Loucy (cell line): ENCODE measurements around the gene PTPRN2.
"Not testable (repeated sequence)": the region's sequence is repeated elsewhere in the genome, so short reads cannot be mapped to it uniquely, and the experiment has no call there.

Experiments used
- H2AFZ ChIP-seq: fragments of 200-600 bp; sonication (generic); 2 replicates; pipeline ENCODE4 v1.6.0; 2016; ENCODE audit warnings: antibody characterized with exemption, mild to moderate bottlenecking, low read length, moderate library complexity
- H3F3A ChIP-seq: fragments of 200-600 bp; 2 replicates; pipeline ENCODE4 v1.6.0; 2016; ENCODE audit warnings: antibody characterized with exemption, low read depth, mild to moderate bottlenecking
- H3K27me3 ChIP-seq: fragments of 200-600 bp; sonication (generic); 2 replicates; pipeline ENCODE4 v1.6.1; 2014; ENCODE audit warnings: low read length, mild to moderate bottlenecking; ENCODE audit not compliant: insufficient read depth, poor library complexity, severe bottlenecking
- H3K36me3 ChIP-seq: fragments of 200-600 bp; sonication (generic); 2 replicates; pipeline ENCODE4 v1.6.1; 2016; ENCODE audit warnings: low read length; ENCODE audit not compliant: insufficient read depth
- H3K4me1 ChIP-seq: fragments of 200-600 bp; sonication (generic); 2 replicates; pipeline ENCODE4 v1.5.1; 2014; ENCODE audit warnings: low read length, mild to moderate bottlenecking; ENCODE audit not compliant: insufficient read depth, poor library complexity, severe bottlenecking
- H3K4me2 ChIP-seq: fragments of 200-600 bp; sonication (generic); 2 replicates; pipeline ENCODE4 v1.6.0; 2014; ENCODE audit warnings: antibody characterized with exemption, low read length, low read depth, mild to moderate bottlenecking; ENCODE audit not compliant: poor library complexity, severe bottlenecking
- H3K4me3 ChIP-seq: fragments of 200-600 bp; sonication (generic); 2 replicates; pipeline ENCODE4 v1.5.1; 2014; ENCODE audit warnings: low read length, mild to moderate bottlenecking, mixed read lengths; ENCODE audit not compliant: poor library complexity, severe bottlenecking
- H3K79me2 ChIP-seq: fragments of 200-600 bp; sonication (generic); 2 replicates; pipeline ENCODE4 v1.6.1; 2014; ENCODE audit warnings: low read length; ENCODE audit not compliant: insufficient read depth
- H3K9ac ChIP-seq: fragments of 200-600 bp; sonication (generic); 2 replicates; pipeline ENCODE4 v1.6.0; 2014; ENCODE audit warnings: mild to moderate bottlenecking, low read depth, low read length, moderate library complexity; ENCODE audit not compliant: poor library complexity, severe bottlenecking
- H3K9me2 ChIP-seq: fragments of 200-600 bp; sonication (generic); replicated peaks from 2 replicates; pipeline ENCODE4 v1.6.1; 2016; ENCODE audit warnings: low read depth, low read length, mixed read lengths
- H3K9me3 ChIP-seq: fragments of 200-600 bp; sonication (generic); 2 replicates; pipeline ENCODE4 v1.6.1; 2014; ENCODE audit warnings: mild to moderate bottlenecking, antibody characterized with exemption, low read length, low read depth; ENCODE audit not compliant: insufficient read depth
- H4K20me1 ChIP-seq: fragments of 200-600 bp; sonication (generic); 2 replicates; pipeline ENCODE4 v1.6.0; 2014; ENCODE audit warnings: antibody characterized with exemption, low read length, mild to moderate bottlenecking; ENCODE audit not compliant: insufficient read depth, poor library complexity, severe bottlenecking
- EZH2phosphoT487 ChIP-seq: fragments of 200-600 bp; IDR thresholded peaks from 2 replicates; pipeline ENCODE4 v1.6.1; 2018; ENCODE audit warnings: antibody characterized with exemption, mild to moderate bottlenecking, moderate library complexity, borderline replicate concordance
- TF ChIP-seq, protein P1 (sequence below): fragments of 200-600 bp; sonication (generic); conservative IDR thresholded peaks from 2 replicates; pipeline ENCODE4 v1.5.1; 2014; ENCODE audit warnings: mild to moderate bottlenecking, antibody characterized with exemption, low read length

PTPRN2 gene

DNA sequence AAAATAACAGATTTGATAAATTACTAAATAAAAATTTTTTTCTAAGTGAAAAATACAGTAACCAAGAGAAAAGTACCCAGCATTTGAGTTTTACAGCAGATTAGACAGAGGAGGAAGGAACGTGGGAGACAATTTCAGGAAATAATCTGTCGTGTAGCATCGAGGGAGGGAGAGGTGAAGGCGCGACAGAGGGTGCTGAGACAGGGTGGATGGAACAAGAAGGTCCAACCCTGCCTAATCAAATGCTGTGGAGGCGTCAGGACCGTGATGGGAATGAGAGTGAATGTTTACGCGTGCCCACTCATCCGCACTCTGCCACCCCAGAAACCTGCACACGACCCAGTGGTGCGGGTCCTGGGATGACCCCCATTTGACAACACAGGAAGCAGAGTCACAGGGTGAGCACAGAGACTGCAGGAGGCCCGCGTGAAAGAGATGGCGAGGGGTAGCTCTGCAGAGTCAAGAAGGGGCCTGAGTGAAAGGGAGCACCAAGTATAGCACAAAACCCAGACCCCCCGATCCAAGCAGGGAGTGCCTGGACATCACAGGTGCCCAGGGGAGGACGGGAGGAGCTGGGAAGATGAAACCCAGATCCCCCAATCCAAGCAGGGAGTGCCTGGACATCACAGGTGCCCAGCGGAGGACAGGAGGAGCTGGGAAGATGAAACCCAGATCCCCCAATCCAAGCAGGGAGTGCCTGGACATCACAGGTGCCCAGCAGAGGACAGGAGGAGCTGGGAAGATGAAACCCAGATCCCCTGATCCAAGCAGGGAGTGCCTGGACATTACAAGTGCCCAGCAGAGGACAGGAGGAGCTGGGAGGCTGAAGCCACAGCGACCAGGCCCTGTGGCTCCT, 691.9 kb downstream of the PTPRN2 start:
- Histone ChIP-seq H3K9me3 (peaks cover 14% of the 10 kb centered on the region; the same call in 1 of the 2 replicates), H3F3A (no peaks in the 10 kb centered on the region), H4K20me1 (no peaks in the 10 kb centered on the region), H3K9ac (no peak overlapping the region), H3K4me2 (no peak overlapping the region), H3K4me3 (no peak overlapping the region), H3K4me1 (no peaks in the 10 kb centered on the region), H2AFZ (no peak overlapping the region), H3K36me3 (no peaks in the 10 kb centered on the region), H3K27me3 (no peaks in the 10 kb centered on the region), H3K9me2 (no peaks in the 10 kb centered on the region), H3K79me2 (no peaks in the 10 kb centered on the region)
- no peak for TF ChIP-seq EZH2phosphoT487
- TF ChIP-seq, protein P1, sequence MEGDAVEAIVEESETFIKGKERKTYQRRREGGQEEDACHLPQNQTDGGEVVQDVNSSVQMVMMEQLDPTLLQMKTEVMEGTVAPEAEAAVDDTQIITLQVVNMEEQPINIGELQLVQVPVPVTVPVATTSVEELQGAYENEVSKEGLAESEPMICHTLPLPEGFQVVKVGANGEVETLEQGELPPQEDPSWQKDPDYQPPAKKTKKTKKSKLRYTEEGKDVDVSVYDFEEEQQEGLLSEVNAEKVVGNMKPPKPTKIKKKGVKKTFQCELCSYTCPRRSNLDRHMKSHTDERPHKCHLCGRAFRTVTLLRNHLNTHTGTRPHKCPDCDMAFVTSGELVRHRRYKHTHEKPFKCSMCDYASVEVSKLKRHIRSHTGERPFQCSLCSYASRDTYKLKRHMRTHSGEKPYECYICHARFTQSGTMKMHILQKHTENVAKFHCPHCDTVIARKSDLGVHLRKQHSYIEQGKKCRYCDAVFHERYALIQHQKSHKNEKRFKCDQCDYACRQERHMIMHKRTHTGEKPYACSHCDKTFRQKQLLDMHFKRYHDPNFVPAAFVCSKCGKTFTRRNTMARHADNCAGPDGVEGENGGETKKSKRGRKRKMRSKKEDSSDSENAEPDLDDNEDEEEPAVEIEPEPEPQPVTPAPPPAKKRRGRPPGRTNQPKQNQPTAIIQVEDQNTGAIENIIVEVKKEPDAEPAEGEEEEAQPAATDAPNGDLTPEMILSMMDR = no peak

DNA sequence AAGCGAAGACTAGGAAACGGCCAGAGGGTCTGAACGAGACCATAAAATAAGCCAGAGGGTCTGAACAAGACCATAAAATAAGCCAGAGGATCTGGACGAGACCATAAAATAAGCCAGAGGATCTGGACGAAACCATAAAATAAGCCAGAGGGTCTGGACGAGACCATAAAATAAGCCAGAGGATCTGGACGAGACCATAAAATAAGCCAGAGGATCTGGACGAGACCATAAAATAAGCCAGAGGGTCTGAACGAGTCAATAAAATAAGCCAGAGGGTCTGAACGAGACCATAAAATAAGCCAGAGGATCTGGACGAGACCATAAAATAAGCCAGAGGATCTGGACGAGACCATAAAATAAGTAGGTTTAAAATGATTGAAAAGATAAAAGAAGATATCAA, 692.5 kb downstream of the PTPRN2 start:
- H3K79me2 ChIP-seq, H3K27me3 ChIP-seq, H4K20me1 ChIP-seq, H3K4me3 ChIP-seq, H3K36me3 ChIP-seq, H3K4me2 ChIP-seq, H3K9me2 ChIP-seq, H3K9ac ChIP-seq, H3K4me1 ChIP-seq, H2AFZ ChIP-seq, H3F3A ChIP-seq: not testable (repeated sequence)
- peaks cover 14% of the 10 kb centered on the region; the same call in 1 of the 2 replicates for H3K9me3 ChIP-seq

DNA sequence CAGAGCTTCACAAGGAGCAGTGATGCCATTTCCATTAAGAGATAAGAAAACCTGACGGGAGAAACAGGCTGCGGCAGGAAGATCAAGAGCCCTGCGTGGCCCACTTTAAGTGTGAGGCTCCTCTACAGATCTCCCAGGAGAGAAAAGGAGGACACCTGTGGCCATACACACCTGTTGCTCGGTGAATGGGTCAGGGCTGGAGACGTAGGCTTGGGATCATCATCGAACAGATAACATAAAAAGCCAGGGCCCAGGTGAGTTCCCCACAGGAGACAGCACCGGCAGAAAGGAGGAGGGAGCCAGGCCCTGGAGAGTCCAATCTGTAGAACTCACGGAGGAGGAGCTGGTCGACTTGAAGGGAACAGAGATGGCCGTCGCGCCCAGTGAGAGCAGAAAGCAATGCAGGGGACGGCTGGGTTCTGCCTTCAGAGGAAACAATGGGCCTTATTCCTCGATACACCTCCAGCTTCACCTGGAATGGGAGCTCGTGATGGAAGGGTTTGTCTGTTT, 694.0 kb downstream of the PTPRN2 start:
- Histone ChIP-seq H3F3A (no peaks in the 10 kb centered on the region), H3K9me3 (peaks cover 12% of the 10 kb centered on the region; the same call in 1 of the 2 replicates), H3K36me3 (no peaks in the 10 kb centered on the region), H3K79me2 (no peaks in the 10 kb centered on the region), H3K4me2 (no peak overlapping the region), H4K20me1 (no peaks in the 10 kb centered on the region), H3K9ac (no peak overlapping the region), H2AFZ (no peak overlapping the region), H3K4me3 (no peak overlapping the region), H3K4me1 (no peaks in the 10 kb centered on the region), H3K9me2 (no peaks in the 10 kb centered on the region), H3K27me3 (no peaks in the 10 kb centered on the region)
- TF ChIP-seq, protein P1 = no peak
- TF ChIP-seq EZH2phosphoT487 = no peak
